Astrocyte of the spinal cord (primary cell): ENCODE measurements around the gene AKAP6.

Experiments used
- DNase-seq: peaks from one replicate; pipeline ENCODE4 v3.0.0; 2011; ENCODE audit warnings: low read depth, low spot score
- H3K4me3 ChIP-seq: 2 replicates; pipeline ENCODE4 v1.5.1; 2011; ENCODE audit warnings: low read depth, mild to moderate bottlenecking, low read length, moderate library complexity
- in situ Hi-C: cut with HindIII; loops from 2 replicates; pipeline ENCODE4 v1.10.0; 2017; ENCODE audit warnings: low sequenced_read_pairs
- TF ChIP-seq, protein P1 (sequence below): IDR thresholded peaks from 2 replicates; pipeline ENCODE4 v1.5.1; 2012; ENCODE audit warnings: low read depth, mild to moderate bottlenecking, low read length, inconsistent platforms

AKAP6 gene

DNA sequence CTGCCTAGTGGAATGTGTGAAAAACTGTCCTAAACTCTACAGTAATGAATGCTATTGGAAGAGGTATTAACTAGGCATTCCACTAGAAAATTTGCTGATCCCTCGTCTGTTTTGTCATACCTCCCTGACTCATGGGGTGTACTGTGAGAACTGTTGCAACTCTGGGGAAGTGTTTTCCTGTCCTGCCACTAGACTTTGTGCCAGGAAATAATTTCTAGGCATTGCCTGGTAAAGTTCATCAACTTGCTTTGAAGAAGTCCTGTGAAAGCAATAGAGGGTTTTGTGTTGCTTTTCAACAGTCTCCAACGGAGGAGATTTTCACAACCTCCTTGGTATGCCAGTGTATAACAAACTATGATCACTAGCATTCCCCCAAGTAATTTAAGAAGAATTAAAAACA is 139.9 kb downstream of the AKAP6 start:
- no peak overlapping the region for H3K4me3 ChIP-seq
- TF ChIP-seq, protein P1, sequence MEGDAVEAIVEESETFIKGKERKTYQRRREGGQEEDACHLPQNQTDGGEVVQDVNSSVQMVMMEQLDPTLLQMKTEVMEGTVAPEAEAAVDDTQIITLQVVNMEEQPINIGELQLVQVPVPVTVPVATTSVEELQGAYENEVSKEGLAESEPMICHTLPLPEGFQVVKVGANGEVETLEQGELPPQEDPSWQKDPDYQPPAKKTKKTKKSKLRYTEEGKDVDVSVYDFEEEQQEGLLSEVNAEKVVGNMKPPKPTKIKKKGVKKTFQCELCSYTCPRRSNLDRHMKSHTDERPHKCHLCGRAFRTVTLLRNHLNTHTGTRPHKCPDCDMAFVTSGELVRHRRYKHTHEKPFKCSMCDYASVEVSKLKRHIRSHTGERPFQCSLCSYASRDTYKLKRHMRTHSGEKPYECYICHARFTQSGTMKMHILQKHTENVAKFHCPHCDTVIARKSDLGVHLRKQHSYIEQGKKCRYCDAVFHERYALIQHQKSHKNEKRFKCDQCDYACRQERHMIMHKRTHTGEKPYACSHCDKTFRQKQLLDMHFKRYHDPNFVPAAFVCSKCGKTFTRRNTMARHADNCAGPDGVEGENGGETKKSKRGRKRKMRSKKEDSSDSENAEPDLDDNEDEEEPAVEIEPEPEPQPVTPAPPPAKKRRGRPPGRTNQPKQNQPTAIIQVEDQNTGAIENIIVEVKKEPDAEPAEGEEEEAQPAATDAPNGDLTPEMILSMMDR, result no peak
- in situ Hi-C loops, result no loop called here
- peak; percentile 78 for DNase-seq

DNA sequence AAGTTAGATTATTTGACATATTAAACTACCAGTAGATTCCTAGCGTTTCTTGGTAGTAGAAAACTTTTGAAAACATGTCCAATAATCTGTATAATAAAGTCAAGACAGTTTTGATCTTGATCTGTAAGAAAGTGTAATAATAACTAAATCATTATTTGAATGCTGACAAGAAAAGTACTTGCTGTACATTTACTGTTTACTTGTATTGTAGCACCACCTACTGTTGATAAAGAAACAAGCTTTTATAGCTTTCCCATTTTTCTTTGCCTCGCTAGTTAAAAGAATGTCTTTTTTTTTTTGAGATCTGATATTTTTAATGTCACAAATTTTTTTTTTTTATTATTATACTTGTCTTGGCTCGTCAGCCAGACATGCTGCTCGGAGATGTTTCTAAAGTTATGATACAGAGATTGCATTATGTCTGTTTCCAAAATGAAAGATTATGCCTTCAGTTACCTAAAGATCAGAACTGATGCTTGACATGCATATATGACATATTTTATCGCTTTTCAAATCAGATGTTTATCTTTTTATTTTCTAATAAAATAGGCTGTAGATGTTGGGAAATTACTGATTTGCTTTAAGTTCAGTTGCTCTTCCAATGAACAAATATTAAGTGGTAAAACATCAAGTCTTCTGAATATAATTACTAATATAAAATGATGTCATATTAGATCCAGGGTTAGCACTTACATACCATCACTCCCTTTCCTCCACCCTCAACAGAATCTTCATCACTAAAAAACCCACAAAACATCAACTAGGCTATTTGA is 140.5 kb downstream of the AKAP6 start:
- TF ChIP-seq, protein P1, result peak; percentile 39
- peak; percentile 78 for DNase-seq
- in situ Hi-C loops, result no loop called here
- H3K4me3 ChIP-seq, result no peak overlapping the region

DNA sequence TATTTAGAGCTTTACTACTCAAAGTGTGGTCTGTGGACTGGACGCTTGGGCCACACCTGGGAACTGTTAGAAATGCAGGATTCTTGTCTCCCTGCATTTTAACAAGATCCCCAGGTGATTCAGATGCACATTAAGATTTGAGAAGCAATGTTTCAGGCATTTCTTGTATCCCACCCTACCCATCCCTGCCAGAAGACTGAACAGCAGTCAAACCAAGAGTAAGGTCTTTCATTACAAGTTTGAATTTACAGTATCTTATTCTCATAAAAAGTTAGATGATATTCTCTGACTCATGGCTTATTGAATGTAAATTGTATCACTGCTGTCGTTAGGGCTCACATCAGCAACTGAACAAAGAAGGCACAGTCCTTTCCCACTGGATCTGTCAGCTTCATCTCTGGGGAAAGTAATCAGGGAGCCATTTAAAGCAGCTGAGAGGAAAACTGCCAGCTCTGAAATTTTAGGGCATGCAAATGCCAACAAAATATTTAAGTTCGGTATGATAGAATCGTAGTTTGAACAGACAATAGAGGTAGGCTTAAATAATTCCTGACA is 141.1 kb downstream of the AKAP6 start:
- no peak for DNase-seq
- in situ Hi-C loops, result no loop called here
- TF ChIP-seq, protein P1, result no peak
- no peak overlapping the region for H3K4me3 ChIP-seq

DNA sequence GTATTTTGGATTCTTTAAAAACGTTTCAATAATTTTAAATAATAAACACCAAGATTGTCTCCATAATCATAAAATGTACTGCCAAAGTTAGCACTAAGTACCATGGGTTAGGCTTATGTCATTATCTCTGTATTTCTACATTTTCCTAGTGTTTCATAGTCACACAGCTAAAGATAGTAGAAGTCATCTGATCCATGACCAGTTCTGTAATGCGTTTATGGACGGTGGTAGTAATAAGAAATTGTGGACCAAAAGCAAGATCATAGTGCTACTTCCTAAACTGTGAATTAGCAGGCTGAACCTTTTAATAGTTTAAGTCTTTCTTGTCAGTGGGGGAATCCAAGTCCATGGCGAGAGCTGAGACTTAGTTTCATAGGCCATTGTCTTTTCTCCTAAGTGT is 142.1 kb downstream of the AKAP6 start:
- TF ChIP-seq, protein P1, result no peak
- in situ Hi-C loops, result no loop called here
- no peak for DNase-seq
- no peak overlapping the region for H3K4me3 ChIP-seq

DNA sequence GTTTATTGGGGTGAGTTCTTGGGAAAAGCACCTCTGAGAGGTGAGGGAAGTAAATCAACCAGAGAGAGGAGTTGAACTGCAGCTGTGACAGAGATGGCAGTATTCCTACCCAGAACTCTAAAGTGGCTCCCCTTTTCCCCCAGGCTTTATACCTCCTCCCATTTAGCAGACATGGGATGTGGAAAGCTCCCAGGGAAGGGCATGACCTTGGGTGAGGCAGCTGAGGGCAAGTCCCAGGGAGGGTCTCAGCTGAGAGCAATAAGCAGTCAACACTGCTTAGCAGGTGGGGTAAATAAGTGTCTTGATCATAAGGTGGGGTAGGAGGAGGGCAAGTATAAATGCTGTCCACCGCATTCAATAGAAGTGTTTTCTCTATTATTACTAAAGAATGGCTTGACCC is 143.0 kb downstream of the AKAP6 start:
- TF ChIP-seq, protein P1, result no peak
- in situ Hi-C loops, result no loop called here
- no peak overlapping the region for H3K4me3 ChIP-seq
- no peak for DNase-seq

DNA sequence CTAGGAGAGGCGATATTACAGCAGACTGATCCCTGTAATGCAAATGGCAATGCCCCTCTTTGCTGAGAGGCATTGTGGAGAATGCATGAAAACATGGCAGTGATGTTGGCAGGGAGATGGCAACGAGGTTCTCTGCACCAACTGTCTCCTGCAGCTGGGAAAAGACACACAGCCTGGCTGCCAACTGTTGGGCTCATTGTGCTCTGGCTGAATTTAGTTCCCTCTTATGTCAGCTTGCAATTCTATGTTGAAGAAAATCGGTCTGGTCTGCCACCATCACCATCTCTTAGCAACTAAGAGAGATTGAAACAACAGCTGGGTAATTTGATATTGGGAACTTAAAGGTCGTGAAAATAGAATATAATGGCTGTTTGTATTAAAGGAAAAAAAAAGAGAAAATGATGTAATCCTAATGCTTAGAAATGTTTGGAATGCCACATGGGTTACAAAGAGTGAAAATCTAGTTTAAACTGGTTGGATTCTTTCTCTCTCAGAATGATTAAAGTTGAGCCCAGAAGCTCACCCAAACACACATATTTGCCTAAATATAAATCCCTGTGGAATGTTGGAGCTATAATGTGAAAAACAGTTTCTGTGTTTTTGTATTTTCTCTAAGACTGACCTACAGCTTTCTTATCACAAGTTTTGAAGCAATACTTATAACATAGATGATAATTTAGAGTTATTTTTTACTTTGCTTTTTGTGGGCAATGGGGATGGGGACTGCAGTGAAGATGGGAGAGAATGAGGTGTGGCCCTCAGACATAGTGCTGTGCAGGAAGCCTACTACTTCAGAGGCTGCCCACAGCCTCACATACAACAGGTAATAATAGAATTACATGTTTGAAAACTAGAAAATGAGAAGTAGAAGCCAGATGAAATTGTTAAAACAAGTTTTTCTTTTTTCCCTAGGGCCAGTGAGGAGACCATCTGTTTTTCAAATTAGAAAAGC is 143.7 kb downstream of the AKAP6 start:
- DNase-seq, result peak; percentile 89
- in situ Hi-C loops, result no loop called here
- no peak overlapping the region for H3K4me3 ChIP-seq
- TF ChIP-seq, protein P1, result no peak
